OCI-LY1 (cell line): Measurements from ENCODE around the gene TEDC2.

Experiments
- H2AFZ ChIP-seq: fragments of 200-600 bp; sonication (generic), shearing (Covaris generic); 2 replicates; pipeline ENCODE4 v1.6.0; 2014; ENCODE audit warnings: antibody characterized with exemption, mild to moderate bottlenecking, low read length
- H3F3A ChIP-seq: fragments of 200-600 bp; sonication (generic), shearing (Covaris generic); 2 replicates; pipeline ENCODE4 v1.6.0; 2014; ENCODE audit warnings: mild to moderate bottlenecking, antibody characterized with exemption, low read length, moderate library complexity; ENCODE audit not compliant: insufficient read depth
- H3K27ac ChIP-seq: fragments of 200-600 bp; sonication (generic); 2 replicates; pipeline ENCODE4 v1.5.1; 2014; ENCODE audit warnings: low read length, mixed run types, mild to moderate bottlenecking, low read depth; ENCODE audit not compliant: poor library complexity, severe bottlenecking
- H3K27me3 ChIP-seq: fragments of 200-600 bp; sonication (generic); 2 replicates; pipeline ENCODE4 v1.6.0; 2014; ENCODE audit warnings: antibody characterized with exemption, mild to moderate bottlenecking, low read length, moderate library complexity; ENCODE audit not compliant: insufficient read depth
- H3K36me3 ChIP-seq: fragments of 200-600 bp; sonication (generic); 2 replicates; pipeline ENCODE4 v1.6.1; 2014; ENCODE audit warnings: mild to moderate bottlenecking, antibody characterized with exemption, low read length, moderate library complexity, mixed read lengths; ENCODE audit not compliant: insufficient read depth
- H3K4me1 ChIP-seq: fragments of 200-600 bp; sonication (generic); 2 replicates; pipeline ENCODE4 v1.5.1; 2014; ENCODE audit warnings: mild to moderate bottlenecking, low read length, moderate library complexity; ENCODE audit not compliant: insufficient read depth, severe bottlenecking
- H3K4me2 ChIP-seq: fragments of 200-600 bp; sonication (generic), shearing (Covaris generic); 2 replicates; pipeline ENCODE4 v1.6.1; 2014; ENCODE audit warnings: low read length
- H3K4me3 ChIP-seq: fragments of 200-600 bp; sonication (generic); 2 replicates; pipeline ENCODE4 v1.5.1; 2014; ENCODE audit warnings: low read length, low read depth, mild to moderate bottlenecking, mixed read lengths; ENCODE audit not compliant: poor library complexity, severe bottlenecking
- H3K79me2 ChIP-seq: fragments of 200-600 bp; shearing (Covaris generic); 2 replicates; pipeline ENCODE4 v1.6.1; 2016; ENCODE audit warnings: mixed run types, low read length, mixed read lengths; ENCODE audit not compliant: insufficient read depth
- H3K9ac ChIP-seq: fragments of 200-600 bp; sonication (generic), shearing (Covaris generic); 2 replicates; pipeline ENCODE4 v1.6.1; 2014; ENCODE audit warnings: mild to moderate bottlenecking, low read length, mixed read lengths
- H3K9me2 ChIP-seq: fragments of 200-600 bp; sonication (generic), shearing (Covaris generic); 2 replicates; pipeline ENCODE4 v1.6.1; 2014; ENCODE audit warnings: low read depth, mild to moderate bottlenecking, low read length, mixed read lengths
- H3K9me3 ChIP-seq: fragments of 200-600 bp; shearing (Covaris generic); 2 replicates; pipeline ENCODE4 v1.6.1; 2014; ENCODE audit warnings: low read length, mixed read lengths
- H4K20me1 ChIP-seq: fragments of 200-600 bp; sonication (generic), shearing (Covaris generic); 2 replicates; pipeline ENCODE4 v1.6.0; 2016; ENCODE audit warnings: mild to moderate bottlenecking, low read length; ENCODE audit not compliant: insufficient read depth
- CTCF ChIP-seq: fragments of 200-600 bp; sonication (generic), shearing (Covaris generic); IDR thresholded peaks from 2 replicates; pipeline ENCODE4 v1.5.1; 2017; ENCODE audit warnings: mild to moderate bottlenecking, antibody characterized with exemption, low read length, moderate library complexity, mixed read lengths
- EZH2 ChIP-seq: fragments of 200-600 bp; sonication (generic), shearing (Covaris generic); IDR thresholded peaks from 2 replicates; pipeline ENCODE4 v1.8.0; 2017; ENCODE audit warnings: borderline replicate concordance, mixed run types, mild to moderate bottlenecking, antibody characterized with exemption, low read length, moderate library complexity, mixed read lengths

TEDC2 gene

GRCh38 chr16:2492292-2492691, 32.4 kb downstream of the TEDC2 start:
- Histone ChIP-seq H3K9me2 (no peaks in the 10 kb centered on the region), H3K4me2 (no peak overlapping the region), H2AFZ (no peak overlapping the region), H3K4me1 (peaks cover 1% of the 10 kb centered on the region), H3K36me3 (no peaks in the 10 kb centered on the region), H3K4me3 (no peak overlapping the region), H3K27ac (no peak overlapping the region), H3K79me2 (no peaks in the 10 kb centered on the region), H4K20me1 (no peaks in the 10 kb centered on the region), H3K9ac (no peak overlapping the region), H3K9me3 (no peaks in the 10 kb centered on the region), H3F3A (no peaks in the 10 kb centered on the region), H3K27me3 (no peaks in the 10 kb centered on the region)
- TF ChIP-seq EZH2 = no peak
- TF ChIP-seq CTCF = no peak

- H3F3A ChIP-seq = no peaks in the 10 kb centered on the region
- H4K20me1 ChIP-seq = no peaks in the 10 kb centered on the region
- no peaks in the 10 kb centered on the region for H3K9me2 ChIP-seq
- no peak overlapping the region for H3K9ac ChIP-seq
- no peak overlapping the region for H2AFZ ChIP-seq
- H3K27me3 ChIP-seq = no peaks in the 10 kb centered on the region
- H3K9me3 ChIP-seq = no peaks in the 10 kb centered on the region
- TF ChIP-seq EZH2 = no peak
- no peak for TF ChIP-seq CTCF
- H3K4me3 ChIP-seq = no peak overlapping the region
- H3K27ac ChIP-seq = no peak overlapping the region
- peaks cover 3% of the 10 kb centered on the region for H3K4me1 ChIP-seq
- no peaks in the 10 kb centered on the region for H3K36me3 ChIP-seq
- no peaks in the 10 kb centered on the region for H3K79me2 ChIP-seq
- no peak overlapping the region for H3K4me2 ChIP-seq
Measured at GRCh38 chr16:2493605-2494004, 33.7 kb downstream of the TEDC2 start.

- TF ChIP-seq CTCF (no peak), EZH2 (no peak)
- Histone ChIP-seq H3K4me1 (peaks cover 3% of the 10 kb centered on the region), H3K9me3 (no peaks in the 10 kb centered on the region), H4K20me1 (no peaks in the 10 kb centered on the region), H2AFZ (no peak overlapping the region), H3K27ac (no peak overlapping the region), H3K9me2 (no peaks in the 10 kb centered on the region), H3K4me2 (no peak overlapping the region), H3K4me3 (no peak overlapping the region), H3K27me3 (no peaks in the 10 kb centered on the region), H3K9ac (no peak overlapping the region), H3K79me2 (no peaks in the 10 kb centered on the region), H3K36me3 (no peaks in the 10 kb centered on the region), H3F3A (no peaks in the 10 kb centered on the region)
Measured at GRCh38 chr16:2494616-2495015, 34.7 kb downstream of the TEDC2 start.
